Measurements from ENCODE around the gene TMEM200A. TPM values are rescaled to one million over a fixed set of nuclear protein-coding genes. Genes with fewer than 3 reads are reported as not detected.

TMEM200A gene
- total RNA-seq, 1 donor from 2014 or later, result 3.3 TPM

DNA sequence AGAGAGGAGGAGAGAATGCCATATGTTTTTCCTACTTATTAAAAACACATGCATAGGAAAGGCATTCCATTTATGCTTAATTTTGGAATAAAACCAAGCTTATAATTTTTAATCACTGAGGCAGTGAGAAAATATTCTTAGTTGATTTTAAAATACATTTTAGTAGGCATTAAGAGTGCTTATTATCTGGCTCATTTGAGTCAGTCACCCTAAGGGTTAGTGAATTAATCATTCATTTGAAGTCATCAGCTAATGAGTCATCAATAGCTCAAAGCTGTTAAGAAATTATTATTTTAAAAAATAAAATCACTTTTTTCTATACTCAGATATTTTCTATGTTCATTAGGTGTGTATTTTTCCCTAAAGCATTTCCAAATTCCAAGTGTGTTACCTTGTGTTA is 81.6 kb downstream of the TMEM200A start:
- DNase-seq (ENCODE audit: low read depth), result no peak
- H3K4me3 ChIP-seq (ENCODE audit: low read depth, low read length), result no peak overlapping the region
- TF ChIP-seq, protein P1, sequence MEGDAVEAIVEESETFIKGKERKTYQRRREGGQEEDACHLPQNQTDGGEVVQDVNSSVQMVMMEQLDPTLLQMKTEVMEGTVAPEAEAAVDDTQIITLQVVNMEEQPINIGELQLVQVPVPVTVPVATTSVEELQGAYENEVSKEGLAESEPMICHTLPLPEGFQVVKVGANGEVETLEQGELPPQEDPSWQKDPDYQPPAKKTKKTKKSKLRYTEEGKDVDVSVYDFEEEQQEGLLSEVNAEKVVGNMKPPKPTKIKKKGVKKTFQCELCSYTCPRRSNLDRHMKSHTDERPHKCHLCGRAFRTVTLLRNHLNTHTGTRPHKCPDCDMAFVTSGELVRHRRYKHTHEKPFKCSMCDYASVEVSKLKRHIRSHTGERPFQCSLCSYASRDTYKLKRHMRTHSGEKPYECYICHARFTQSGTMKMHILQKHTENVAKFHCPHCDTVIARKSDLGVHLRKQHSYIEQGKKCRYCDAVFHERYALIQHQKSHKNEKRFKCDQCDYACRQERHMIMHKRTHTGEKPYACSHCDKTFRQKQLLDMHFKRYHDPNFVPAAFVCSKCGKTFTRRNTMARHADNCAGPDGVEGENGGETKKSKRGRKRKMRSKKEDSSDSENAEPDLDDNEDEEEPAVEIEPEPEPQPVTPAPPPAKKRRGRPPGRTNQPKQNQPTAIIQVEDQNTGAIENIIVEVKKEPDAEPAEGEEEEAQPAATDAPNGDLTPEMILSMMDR (conservative IDR thresholded peaks at IDR 0.05; ENCODE audit: low read depth, low read length), result no peak

DNA sequence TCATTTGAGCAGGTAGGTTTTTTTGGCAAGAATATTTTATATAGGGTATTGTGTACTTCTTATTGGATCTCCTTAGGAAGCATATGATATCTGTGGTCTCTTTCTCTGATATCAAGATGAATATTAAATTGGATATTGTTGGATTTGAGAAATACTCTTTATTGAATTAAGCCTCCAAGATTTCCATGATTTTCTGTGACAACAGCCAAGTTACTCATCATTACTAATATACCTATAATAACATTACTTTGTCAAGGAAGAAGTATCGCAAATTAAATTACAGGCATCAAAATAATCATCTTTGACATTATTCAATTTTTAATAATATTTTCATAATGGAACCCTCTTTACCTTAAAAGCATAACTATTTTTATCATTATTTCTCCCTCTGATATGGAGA is 86.5 kb downstream of the TMEM200A start:
- TF ChIP-seq, protein P1 (conservative IDR thresholded peaks at IDR 0.05; ENCODE audit: low read depth, low read length), result no peak
- no peak overlapping the region for H3K4me3 ChIP-seq (ENCODE audit: low read depth, low read length)
- DNase-seq (ENCODE audit: low read depth), result no peak

DNA sequence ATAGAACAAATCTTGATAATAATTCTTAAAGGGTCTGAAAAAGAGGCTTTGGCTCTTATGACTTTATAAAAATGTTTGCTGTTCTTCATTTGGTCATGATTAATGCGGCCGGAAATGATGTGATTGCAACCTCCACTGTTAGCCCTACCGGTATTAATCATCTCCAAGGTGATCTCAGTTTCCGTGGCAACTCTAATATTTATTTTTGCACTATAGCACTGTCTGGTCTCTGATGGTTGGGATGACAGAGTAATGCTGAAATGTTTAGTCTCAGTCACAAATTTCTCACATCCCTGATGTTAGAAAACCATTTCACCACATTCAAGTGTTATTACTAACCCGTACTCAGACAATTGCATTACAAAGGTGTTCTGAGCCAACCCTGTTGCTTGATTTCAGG is 87.4 kb downstream of the TMEM200A start:
- TF ChIP-seq, protein P1 (conservative IDR thresholded peaks at IDR 0.05; ENCODE audit: low read depth, low read length), result no peak
- DNase-seq (ENCODE audit: low read depth), result no peak
- no peak overlapping the region for H3K4me3 ChIP-seq (ENCODE audit: low read depth, low read length)

DNA sequence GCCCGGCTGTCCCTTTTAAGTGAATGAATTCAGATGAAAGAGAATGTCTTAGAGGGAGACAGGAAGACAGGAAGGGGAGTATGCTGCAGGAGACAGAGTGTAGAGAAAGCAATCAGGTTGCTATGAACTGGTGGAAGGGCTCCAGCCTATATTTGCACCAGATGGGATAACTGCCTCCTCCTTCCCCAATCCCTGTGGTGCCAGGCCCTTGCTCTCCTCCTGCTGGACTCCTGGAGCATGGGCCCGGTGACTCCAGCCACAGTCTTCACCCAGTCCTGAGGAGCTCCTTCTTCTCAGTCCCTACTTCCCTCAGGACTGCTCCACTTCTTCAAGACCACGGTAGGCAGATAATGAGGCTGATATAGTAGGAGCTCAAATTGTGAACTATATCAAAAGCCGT is 91.8 kb downstream of the TMEM200A start:
- H3K4me3 ChIP-seq (ENCODE audit: low read depth, low read length), result no peak overlapping the region
- TF ChIP-seq, protein P1 (conservative IDR thresholded peaks at IDR 0.05; ENCODE audit: low read depth, low read length), result no peak
- DNase-seq (ENCODE audit: low read depth), result no peak

DNA sequence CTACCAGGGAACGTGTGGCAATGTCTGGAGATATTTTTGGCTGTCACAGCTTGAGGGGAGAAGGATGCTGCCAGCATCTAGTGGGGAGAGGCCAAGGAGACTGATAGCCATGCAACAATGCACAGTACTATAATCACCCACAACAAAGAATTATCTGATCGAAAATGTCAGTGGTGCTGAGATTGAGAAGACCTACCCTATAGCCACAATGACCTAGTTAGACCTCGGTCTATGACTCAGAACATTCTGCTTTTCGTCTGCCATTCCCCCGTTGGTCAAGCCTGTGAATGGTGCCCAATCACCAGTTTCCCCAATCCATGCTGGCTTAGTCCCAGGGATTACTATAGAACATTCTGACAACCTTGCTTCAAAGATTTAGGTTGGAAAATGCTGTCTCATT is 93.5 kb downstream of the TMEM200A start:
- TF ChIP-seq, protein P1 (conservative IDR thresholded peaks at IDR 0.05; ENCODE audit: low read depth, low read length), result no peak
- DNase-seq (ENCODE audit: low read depth), result no peak
- no peak overlapping the region for H3K4me3 ChIP-seq (ENCODE audit: low read depth, low read length)

DNA sequence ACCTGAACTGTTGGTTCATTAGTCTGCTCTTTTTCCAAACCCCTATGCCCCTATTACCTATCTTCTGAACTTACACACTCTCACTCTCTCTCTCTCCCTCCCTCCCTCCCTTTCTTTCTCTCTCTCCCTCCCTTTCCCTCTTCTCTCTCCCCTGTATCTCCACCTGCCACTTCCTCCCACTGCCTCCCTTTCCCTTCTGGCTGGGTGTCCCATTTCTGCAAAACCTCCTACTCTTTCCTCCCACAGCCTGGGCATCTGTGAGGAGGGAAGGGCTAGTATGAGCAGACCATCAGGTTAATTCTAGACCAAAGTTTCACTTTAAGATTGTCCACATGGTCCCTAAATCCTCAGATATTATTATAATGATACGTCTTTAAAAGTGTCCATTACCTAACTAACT is 95.1 kb downstream of the TMEM200A start:
- TF ChIP-seq, protein P1 (conservative IDR thresholded peaks at IDR 0.05; ENCODE audit: low read depth, low read length), result no peak
- no peak for DNase-seq (ENCODE audit: low read depth)
- no peak overlapping the region for H3K4me3 ChIP-seq (ENCODE audit: low read depth, low read length)

DNA sequence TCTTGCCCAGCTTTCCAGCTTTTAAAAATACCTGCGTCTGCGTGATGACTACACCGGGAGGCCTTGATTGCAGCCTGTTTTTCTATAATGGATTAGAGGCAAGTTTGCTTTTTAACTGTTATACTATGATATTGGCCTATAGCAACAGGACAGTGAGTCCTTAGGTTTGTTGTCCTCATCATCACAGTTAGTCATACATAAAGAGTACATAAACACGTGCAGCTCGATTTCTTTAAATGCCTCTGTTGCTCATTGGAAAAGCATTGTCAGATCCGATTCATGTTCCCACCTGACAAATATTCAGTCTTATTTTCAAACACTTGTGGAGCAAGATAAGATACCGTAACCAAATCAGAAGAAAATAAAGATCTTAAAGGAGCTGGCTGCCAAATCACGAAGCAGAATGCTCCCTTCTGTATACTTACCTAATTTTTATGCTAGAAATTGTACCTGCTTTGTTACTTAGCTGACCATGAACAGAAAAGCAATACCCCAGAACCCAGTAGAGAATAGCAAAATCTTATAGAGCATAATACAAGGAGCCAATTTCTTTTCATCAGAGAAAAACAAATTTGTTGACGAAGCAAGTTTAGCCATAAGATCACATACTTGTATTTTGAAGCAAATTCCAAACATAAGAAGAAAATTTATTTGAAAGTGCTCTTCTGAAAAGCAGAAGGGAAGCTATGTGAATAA is 100.4 kb downstream of the TMEM200A start:
- TF ChIP-seq, protein P1 (conservative IDR thresholded peaks at IDR 0.05; ENCODE audit: low read depth, low read length), result no peak
- no peak overlapping the region for H3K4me3 ChIP-seq (ENCODE audit: low read depth, low read length)
- no peak for DNase-seq (ENCODE audit: low read depth)

All from epithelial cell of proximal tubule (primary cell).